NB4 (cell line): ENCODE measurements around the gene PTRH2.

ENCODE experiments used
- MYC ChIP-seq: IDR thresholded peaks from 2 replicates; pipeline ENCODE4 v1.6.1; 2011; ENCODE audit warnings: low read depth, low read length
- POLR2A ChIP-seq: IDR thresholded peaks from 2 replicates; pipeline ENCODE4 v1.6.1; 2011; ENCODE audit warnings: mild to moderate bottlenecking; ENCODE audit not compliant: insufficient read length; ENCODE audit errors: extremely low read depth
- TF ChIP-seq, protein P1 (sequence below): IDR thresholded peaks from one replicate; pipeline ENCODE4 v1.5.1; 2012; ENCODE audit warnings: low read depth, low read length
- TF ChIP-seq, protein P2 (sequence below): IDR thresholded peaks from 2 replicates; pipeline ENCODE4 v1.6.1; 2011; ENCODE audit warnings: low read depth, low read length

- TF ChIP-seq, protein P1, sequence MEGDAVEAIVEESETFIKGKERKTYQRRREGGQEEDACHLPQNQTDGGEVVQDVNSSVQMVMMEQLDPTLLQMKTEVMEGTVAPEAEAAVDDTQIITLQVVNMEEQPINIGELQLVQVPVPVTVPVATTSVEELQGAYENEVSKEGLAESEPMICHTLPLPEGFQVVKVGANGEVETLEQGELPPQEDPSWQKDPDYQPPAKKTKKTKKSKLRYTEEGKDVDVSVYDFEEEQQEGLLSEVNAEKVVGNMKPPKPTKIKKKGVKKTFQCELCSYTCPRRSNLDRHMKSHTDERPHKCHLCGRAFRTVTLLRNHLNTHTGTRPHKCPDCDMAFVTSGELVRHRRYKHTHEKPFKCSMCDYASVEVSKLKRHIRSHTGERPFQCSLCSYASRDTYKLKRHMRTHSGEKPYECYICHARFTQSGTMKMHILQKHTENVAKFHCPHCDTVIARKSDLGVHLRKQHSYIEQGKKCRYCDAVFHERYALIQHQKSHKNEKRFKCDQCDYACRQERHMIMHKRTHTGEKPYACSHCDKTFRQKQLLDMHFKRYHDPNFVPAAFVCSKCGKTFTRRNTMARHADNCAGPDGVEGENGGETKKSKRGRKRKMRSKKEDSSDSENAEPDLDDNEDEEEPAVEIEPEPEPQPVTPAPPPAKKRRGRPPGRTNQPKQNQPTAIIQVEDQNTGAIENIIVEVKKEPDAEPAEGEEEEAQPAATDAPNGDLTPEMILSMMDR: no peak
- TF ChIP-seq POLR2A: no peak
- TF ChIP-seq, protein P2, sequence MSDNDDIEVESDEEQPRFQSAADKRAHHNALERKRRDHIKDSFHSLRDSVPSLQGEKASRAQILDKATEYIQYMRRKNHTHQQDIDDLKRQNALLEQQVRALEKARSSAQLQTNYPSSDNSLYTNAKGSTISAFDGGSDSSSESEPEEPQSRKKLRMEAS: no peak
- no peak for TF ChIP-seq MYC
These were observed 28.3 kb downstream of the PTRH2 start for GRCh38 chr17:59678918-59679317.
